ENCODE measurements around the gene BNC2.

Gene BNC2

GRCh38 chr9:16637911-16638310 is 232.6 kb downstream of the BNC2 start:
- Histone ChIP-seq H3K4me1 (ENCODE audit: control insufficient read depth, insufficient read depth, low read length) (peaks cover 4% of the 10 kb centered on the region), H3K27me3 (ENCODE audit: control insufficient read depth, insufficient read depth, low read length) (no peaks in the 10 kb centered on the region), H3K4me2 (ENCODE audit: low read length) (no peak overlapping the region), H3K9me3 (replicated peaks; ENCODE audit: low read length) (no peaks in the 10 kb centered on the region), H3K36me3 (ENCODE audit: insufficient read depth, low read length) (no peaks in the 10 kb centered on the region), H3K4me3 (ENCODE audit: low read length) (no peak overlapping the region), H3K9ac (ENCODE audit: low read depth, low read length) (no peak overlapping the region)

GRCh38 chr9:16637218-16637617 is 233.3 kb downstream of the BNC2 start:
- Histone ChIP-seq H3K9ac (ENCODE audit: low read depth, low read length) (no peak overlapping the region), H3K4me1 (ENCODE audit: control insufficient read depth, insufficient read depth, low read length) (peaks cover 4% of the 10 kb centered on the region), H3K27me3 (ENCODE audit: control insufficient read depth, insufficient read depth, low read length) (no peaks in the 10 kb centered on the region), H3K36me3 (ENCODE audit: insufficient read depth, low read length) (no peaks in the 10 kb centered on the region), H3K9me3 (replicated peaks; ENCODE audit: low read length) (no peaks in the 10 kb centered on the region), H3K4me3 (ENCODE audit: low read length) (no peak overlapping the region), H3K4me2 (ENCODE audit: low read length) (no peak overlapping the region)

- Histone ChIP-seq H3K4me1 (ENCODE audit: control insufficient read depth, insufficient read depth, low read length) (peaks cover 9% of the 10 kb centered on the region), H3K4me2 (ENCODE audit: low read length) (no peak overlapping the region), H3K4me3 (ENCODE audit: low read length) (no peak overlapping the region)
Observed at GRCh38 chr9:16633794-16634193, 236.7 kb downstream of the BNC2 start.

GRCh38 chr9:16628413-16628812 is 242.1 kb downstream of the BNC2 start:
- no peaks in the 10 kb centered on the region for H3K9me3 ChIP-seq (replicated peaks; ENCODE audit: low read length)
- H3K9ac ChIP-seq (ENCODE audit: low read depth, low read length), result peak overlapping the region; percentile 78
- peak overlapping the region; percentile 81 for H3K4me2 ChIP-seq (ENCODE audit: low read length)
- peaks cover 56% of the 10 kb centered on the region for H3K4me1 ChIP-seq (ENCODE audit: control insufficient read depth, insufficient read depth, low read length)
- no peaks in the 10 kb centered on the region for H3K36me3 ChIP-seq (ENCODE audit: insufficient read depth, low read length)
- H3K27me3 ChIP-seq (ENCODE audit: control insufficient read depth, insufficient read depth, low read length), result no peaks in the 10 kb centered on the region
- H3K4me3 ChIP-seq (ENCODE audit: low read length), result peak overlapping the region; percentile 57

More at GRCh38 chr9:16633794-16634193, 236.7 kb downstream of the BNC2 start:
- Histone ChIP-seq H3K27me3 (ENCODE audit: control insufficient read depth, insufficient read depth, low read length) (no peaks in the 10 kb centered on the region), H3K36me3 (ENCODE audit: insufficient read depth, low read length) (no peaks in the 10 kb centered on the region), H3K9ac (ENCODE audit: low read depth, low read length) (no peak overlapping the region), H3K9me3 (replicated peaks; ENCODE audit: low read length) (no peaks in the 10 kb centered on the region)

GRCh38 chr9:16627967-16628366 is 242.5 kb downstream of the BNC2 start:
- peak overlapping the region; percentile 57 for H3K4me3 ChIP-seq (ENCODE audit: low read length)
- peak overlapping the region; percentile 81 for H3K4me2 ChIP-seq (ENCODE audit: low read length)
- no peaks in the 10 kb centered on the region for H3K9me3 ChIP-seq (replicated peaks; ENCODE audit: low read length)
- no peaks in the 10 kb centered on the region for H3K27me3 ChIP-seq (ENCODE audit: control insufficient read depth, insufficient read depth, low read length)
- peak overlapping the region; percentile 78 for H3K9ac ChIP-seq (ENCODE audit: low read depth, low read length)
- no peaks in the 10 kb centered on the region for H3K36me3 ChIP-seq (ENCODE audit: insufficient read depth, low read length)
- H3K4me1 ChIP-seq (ENCODE audit: control insufficient read depth, insufficient read depth, low read length), result peaks cover 56% of the 10 kb centered on the region

- Histone ChIP-seq H3K27me3 (ENCODE audit: control insufficient read depth, insufficient read depth, low read length) (no peaks in the 10 kb centered on the region), H3K9ac (ENCODE audit: low read depth, low read length) (peak overlapping the region; percentile 61), H3K36me3 (ENCODE audit: insufficient read depth, low read length) (no peaks in the 10 kb centered on the region), H3K4me2 (ENCODE audit: low read length) (peak overlapping the region; percentile 81), H3K4me3 (ENCODE audit: low read length) (peak overlapping the region; percentile 23), H3K9me3 (replicated peaks; ENCODE audit: low read length) (no peaks in the 10 kb centered on the region), H3K4me1 (ENCODE audit: control insufficient read depth, insufficient read depth, low read length) (peaks cover 56% of the 10 kb centered on the region)
Observed at GRCh38 chr9:16627521-16627920, 242.9 kb downstream of the BNC2 start.

GRCh38 chr9:16626577-16627130 is 243.8 kb downstream of the BNC2 start:
- no peaks in the 10 kb centered on the region for H3K36me3 ChIP-seq (ENCODE audit: insufficient read depth, low read length)
- peaks cover 56% of the 10 kb centered on the region for H3K4me1 ChIP-seq (ENCODE audit: control insufficient read depth, insufficient read depth, low read length)
- H3K4me2 ChIP-seq (ENCODE audit: low read length), result peak overlapping the region; percentile 81
- H3K9ac ChIP-seq (ENCODE audit: low read depth, low read length), result peak overlapping the region; percentile 61
- no peaks in the 10 kb centered on the region for H3K27me3 ChIP-seq (ENCODE audit: control insufficient read depth, insufficient read depth, low read length)
- no peaks in the 10 kb centered on the region for H3K9me3 ChIP-seq (replicated peaks; ENCODE audit: low read length)
- peak overlapping the region; percentile 47 for H3K4me3 ChIP-seq (ENCODE audit: low read length)

- Histone ChIP-seq H3K9me3 (replicated peaks; ENCODE audit: low read length) (no peaks in the 10 kb centered on the region), H3K36me3 (ENCODE audit: insufficient read depth, low read length) (no peaks in the 10 kb centered on the region), H3K27me3 (ENCODE audit: control insufficient read depth, insufficient read depth, low read length) (no peaks in the 10 kb centered on the region), H3K9ac (ENCODE audit: low read depth, low read length) (peak overlapping the region; percentile 61), H3K4me3 (ENCODE audit: low read length) (peak overlapping the region; percentile 47), H3K4me2 (ENCODE audit: low read length) (peak overlapping the region; percentile 81), H3K4me1 (ENCODE audit: control insufficient read depth, insufficient read depth, low read length) (peaks cover 56% of the 10 kb centered on the region)
Observed at GRCh38 chr9:16625811-16626210, 244.7 kb downstream of the BNC2 start.

- no peaks in the 10 kb centered on the region for H3K9me3 ChIP-seq (replicated peaks; ENCODE audit: low read length)
- H3K4me1 ChIP-seq (ENCODE audit: control insufficient read depth, insufficient read depth, low read length), result peaks cover 60% of the 10 kb centered on the region
- H3K27me3 ChIP-seq (ENCODE audit: control insufficient read depth, insufficient read depth, low read length), result no peaks in the 10 kb centered on the region
- H3K36me3 ChIP-seq (ENCODE audit: insufficient read depth, low read length), result no peaks in the 10 kb centered on the region
- peak overlapping the region; percentile 47 for H3K4me3 ChIP-seq (ENCODE audit: low read length)
- H3K4me2 ChIP-seq (ENCODE audit: low read length), result peak overlapping the region; percentile 81
- H3K9ac ChIP-seq (ENCODE audit: low read depth, low read length), result peak overlapping the region; percentile 61
Observed at GRCh38 chr9:16625161-16625631, 245.3 kb downstream of the BNC2 start.

GRCh38 chr9:16624744-16625117 is 245.7 kb downstream of the BNC2 start:
- H3K4me1 ChIP-seq (ENCODE audit: control insufficient read depth, insufficient read depth, low read length), result peaks cover 64% of the 10 kb centered on the region
- H3K9ac ChIP-seq (ENCODE audit: low read depth, low read length), result no peak overlapping the region
- no peaks in the 10 kb centered on the region for H3K36me3 ChIP-seq (ENCODE audit: insufficient read depth, low read length)
- H3K9me3 ChIP-seq (replicated peaks; ENCODE audit: low read length), result no peaks in the 10 kb centered on the region
- H3K4me2 ChIP-seq (ENCODE audit: low read length), result peak overlapping the region; percentile 81
- no peaks in the 10 kb centered on the region for H3K27me3 ChIP-seq (ENCODE audit: control insufficient read depth, insufficient read depth, low read length)
- peak overlapping the region; percentile 47 for H3K4me3 ChIP-seq (ENCODE audit: low read length)

- Histone ChIP-seq H3K9ac (ENCODE audit: low read depth, low read length) (no peak overlapping the region), H3K4me1 (ENCODE audit: control insufficient read depth, insufficient read depth, low read length) (peaks cover 65% of the 10 kb centered on the region)
Observed at GRCh38 chr9:16623989-16624743, 246.3 kb downstream of the BNC2 start.

GRCh38 chr9:16622541-16622940 is 247.9 kb downstream of the BNC2 start:
- no peaks in the 10 kb centered on the region for H3K27me3 ChIP-seq (ENCODE audit: control insufficient read depth, insufficient read depth, low read length)
- no peak overlapping the region for H3K4me3 ChIP-seq (ENCODE audit: low read length)
- H3K9me3 ChIP-seq (replicated peaks; ENCODE audit: low read length), result no peaks in the 10 kb centered on the region
- no peak overlapping the region for H3K9ac ChIP-seq (ENCODE audit: low read depth, low read length)
- no peak overlapping the region for H3K4me2 ChIP-seq (ENCODE audit: low read length)
- peaks cover 61% of the 10 kb centered on the region for H3K4me1 ChIP-seq (ENCODE audit: control insufficient read depth, insufficient read depth, low read length)
- H3K36me3 ChIP-seq (ENCODE audit: insufficient read depth, low read length), result no peaks in the 10 kb centered on the region

More at GRCh38 chr9:16623989-16624743, 246.3 kb downstream of the BNC2 start:
- H3K4me2 ChIP-seq (ENCODE audit: low read length), result no peak overlapping the region
- no peak overlapping the region for H3K4me3 ChIP-seq (ENCODE audit: low read length)
- H3K9me3 ChIP-seq (replicated peaks; ENCODE audit: low read length), result no peaks in the 10 kb centered on the region
- no peaks in the 10 kb centered on the region for H3K36me3 ChIP-seq (ENCODE audit: insufficient read depth, low read length)
- no peaks in the 10 kb centered on the region for H3K27me3 ChIP-seq (ENCODE audit: control insufficient read depth, insufficient read depth, low read length)
